Activated naive CD8-positive, alpha-beta T cell treated with anti-CD3 and anti-CD28 coated beads, Interleukin-2, amount 50 U/mL, for 24 hours (primary cell): ENCODE data around the gene C2orf15.
"Not testable (repeated sequence)": the region's sequence is repeated elsewhere in the genome, so short reads cannot be mapped to it uniquely, and the experiment has no call there.

Experiments
- ATAC-seq: fragments of 150-1000 bp; cut with Tn5 transposase; one replicate; pipeline ENCODE4 v1.10.0; 2021
- DNase-seq: peaks from one replicate; pipeline ENCODE4 v3.0.0; 2021
- H3K27ac Mint-ChIP-seq: one replicate; pipeline ENCODE4 v1.8.0; 2021; ENCODE audit warnings: mild to moderate bottlenecking, mixed read lengths
- H3K27me3 Mint-ChIP-seq: one replicate; pipeline ENCODE4 v1.8.0; 2021; ENCODE audit warnings: mixed read lengths
- H3K36me3 Mint-ChIP-seq: one replicate; pipeline ENCODE4 v1.8.0; 2021; ENCODE audit warnings: low read depth, mixed read lengths
- H3K4me1 Mint-ChIP-seq: one replicate; pipeline ENCODE4 v1.8.0; 2021; ENCODE audit warnings: mixed read lengths
- H3K4me3 Mint-ChIP-seq: one replicate; pipeline ENCODE4 v1.8.0; 2021; ENCODE audit warnings: mild to moderate bottlenecking, moderate library complexity, mixed read lengths
- H3K9me3 Mint-ChIP-seq: one replicate; pipeline ENCODE4 v1.8.0; 2021; ENCODE audit warnings: mixed read lengths

C2orf15 gene

DNA sequence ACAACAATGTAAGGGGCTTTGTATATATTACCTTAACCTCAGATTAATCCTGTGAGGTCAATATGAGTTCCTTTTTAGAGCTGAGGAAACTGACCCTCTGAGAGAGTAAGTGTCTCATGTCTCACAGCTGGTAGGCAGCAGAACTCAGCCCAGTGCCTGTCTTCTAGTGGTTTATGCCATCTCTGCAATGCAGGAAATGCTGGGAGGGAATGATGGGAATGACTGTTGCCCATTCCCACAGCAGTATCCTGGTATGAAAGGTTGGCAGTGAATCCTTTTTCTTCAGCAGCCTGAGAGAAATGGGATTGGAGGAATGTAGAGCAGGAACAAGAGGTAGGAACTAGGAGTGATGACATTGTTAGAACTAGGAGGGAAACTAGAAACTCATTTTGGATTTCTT is 45.5 kb downstream of the C2orf15 start:
- H3K4me1 Mint-ChIP-seq: peaks cover 26% of the 10 kb centered on the region
- DNase-seq (no peak), ATAC-seq (no peak)
- H3K36me3 Mint-ChIP-seq: peaks cover 28% of the 10 kb centered on the region
- no peak overlapping the region for H3K27ac Mint-ChIP-seq
- H3K27me3 Mint-ChIP-seq: no peaks in the 10 kb centered on the region
- H3K4me3 Mint-ChIP-seq: no peak overlapping the region
- H3K9me3 Mint-ChIP-seq: no peaks in the 10 kb centered on the region

DNA sequence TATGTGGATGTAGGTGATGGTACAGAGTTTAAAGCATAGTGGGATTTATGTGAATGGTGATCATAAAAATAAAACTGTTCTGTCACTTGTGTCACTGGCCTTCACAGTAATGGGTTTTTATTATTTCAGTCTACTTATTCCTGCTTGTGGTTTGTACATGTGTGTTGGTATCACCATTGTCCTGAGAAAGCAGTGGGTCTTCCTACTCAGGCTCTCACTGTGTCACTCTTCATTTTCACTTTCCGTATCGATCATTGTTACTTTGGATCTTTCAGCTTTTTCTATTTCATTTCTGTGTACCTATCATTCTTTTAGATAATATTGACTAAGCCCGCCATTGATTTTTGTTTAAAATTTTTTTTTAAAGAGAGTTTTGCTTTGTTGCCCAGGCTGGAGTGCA is 46.9 kb downstream of the C2orf15 start:
- no peak for ATAC-seq
- DNase-seq: no peak
- no peaks in the 10 kb centered on the region for H3K27me3 Mint-ChIP-seq
- no peak overlapping the region for H3K4me3 Mint-ChIP-seq
- no peak overlapping the region for H3K27ac Mint-ChIP-seq
- no peaks in the 10 kb centered on the region for H3K9me3 Mint-ChIP-seq
- H3K4me1 Mint-ChIP-seq: peaks cover 21% of the 10 kb centered on the region
- H3K36me3 Mint-ChIP-seq: peaks cover 39% of the 10 kb centered on the region

DNA sequence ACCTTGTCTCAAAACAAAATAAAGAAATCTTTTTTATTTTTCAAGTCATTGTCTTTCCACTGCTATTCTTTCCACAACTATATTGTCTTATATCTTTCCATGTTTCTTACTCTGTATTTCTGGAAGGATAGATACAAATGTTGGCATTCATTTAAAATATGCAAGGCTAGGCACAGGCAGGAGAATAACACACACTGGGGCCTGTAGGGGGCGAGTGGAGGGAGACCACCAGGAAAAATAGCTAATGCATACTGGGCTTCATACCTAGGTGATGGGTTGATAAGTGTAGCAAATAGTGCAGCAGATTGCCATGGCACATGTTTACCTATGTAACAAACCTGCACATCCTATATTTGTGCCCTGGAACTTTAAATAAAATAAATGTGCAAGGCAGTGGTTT is 49.0 kb downstream of the C2orf15 start:
- Mint-ChIP-seq H3K27ac (no peak overlapping the region), H3K27me3 (no peaks in the 10 kb centered on the region), H3K36me3 (peaks cover 48% of the 10 kb centered on the region), H3K4me1 (peaks cover 11% of the 10 kb centered on the region), H3K9me3 (no peaks in the 10 kb centered on the region), H3K4me3 (no peak overlapping the region)
- DNase-seq: no peak
- ATAC-seq: no peak

DNA sequence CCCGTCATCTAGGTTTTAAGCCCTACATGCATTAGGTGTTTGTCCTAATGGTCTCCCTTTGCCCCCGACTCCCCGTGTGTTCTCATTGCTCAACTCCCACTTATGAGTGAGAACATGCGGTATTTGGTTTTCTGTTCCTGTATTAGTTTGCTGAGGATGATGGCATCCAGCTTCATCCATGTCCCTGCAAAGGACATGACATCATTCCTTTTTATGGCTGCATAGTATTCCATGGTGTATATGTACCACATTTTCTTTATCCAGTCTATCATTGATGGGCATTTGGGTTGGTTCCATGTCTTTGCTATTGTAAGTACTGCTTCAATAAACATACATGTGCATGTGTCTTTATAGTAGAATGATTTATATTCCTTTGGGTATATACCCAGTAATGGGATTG is 50.9 kb downstream of the C2orf15 start:
- H3K27me3 Mint-ChIP-seq, H3K4me1 Mint-ChIP-seq, H3K9me3 Mint-ChIP-seq, H3K27ac Mint-ChIP-seq, DNase-seq, H3K4me3 Mint-ChIP-seq, ATAC-seq: not testable (repeated sequence)
- peaks cover 52% of the 10 kb centered on the region for H3K36me3 Mint-ChIP-seq

DNA sequence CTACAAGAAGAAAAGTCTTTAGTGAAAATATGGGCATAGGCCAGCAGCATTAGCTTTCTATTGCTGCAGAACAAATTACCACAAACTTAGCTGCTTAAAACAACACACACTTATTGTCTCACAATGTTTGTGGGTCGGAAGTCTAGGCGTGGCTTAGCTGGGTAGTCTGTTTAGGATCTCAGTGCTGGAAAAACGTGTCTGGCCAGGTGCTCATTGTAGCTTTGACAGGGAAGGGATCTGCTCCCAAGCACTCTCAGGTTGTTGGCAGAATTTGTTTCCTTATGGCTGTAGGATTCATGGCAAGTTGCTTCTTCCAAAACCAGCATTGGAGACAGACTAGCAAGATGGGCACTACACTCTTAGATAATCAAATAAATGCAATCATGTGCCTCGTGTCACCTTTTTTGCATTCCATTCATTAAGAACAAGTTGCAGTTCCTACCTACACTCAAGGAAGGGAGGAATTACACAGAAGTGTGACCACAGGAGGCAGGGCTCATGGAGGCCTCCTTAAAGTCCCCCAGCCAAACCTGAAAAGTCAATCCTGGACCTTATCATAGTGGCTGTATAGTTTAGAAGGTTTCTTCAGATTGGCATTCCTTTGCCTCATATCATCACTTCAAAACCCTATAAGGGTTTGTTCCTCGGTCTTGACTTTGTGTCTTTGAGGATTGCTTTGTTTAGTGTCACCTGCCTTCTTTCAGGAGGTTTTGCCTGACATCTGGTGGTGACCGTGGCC is 56.8 kb downstream of the C2orf15 start:
- ATAC-seq (no peak), DNase-seq (no peak)
- no peaks in the 10 kb centered on the region for H3K4me1 Mint-ChIP-seq
- no peaks in the 10 kb centered on the region for H3K9me3 Mint-ChIP-seq
- no peaks in the 10 kb centered on the region for H3K27me3 Mint-ChIP-seq
- H3K27ac Mint-ChIP-seq: no peak overlapping the region
- no peak overlapping the region for H3K4me3 Mint-ChIP-seq
- peaks cover 26% of the 10 kb centered on the region for H3K36me3 Mint-ChIP-seq

DNA sequence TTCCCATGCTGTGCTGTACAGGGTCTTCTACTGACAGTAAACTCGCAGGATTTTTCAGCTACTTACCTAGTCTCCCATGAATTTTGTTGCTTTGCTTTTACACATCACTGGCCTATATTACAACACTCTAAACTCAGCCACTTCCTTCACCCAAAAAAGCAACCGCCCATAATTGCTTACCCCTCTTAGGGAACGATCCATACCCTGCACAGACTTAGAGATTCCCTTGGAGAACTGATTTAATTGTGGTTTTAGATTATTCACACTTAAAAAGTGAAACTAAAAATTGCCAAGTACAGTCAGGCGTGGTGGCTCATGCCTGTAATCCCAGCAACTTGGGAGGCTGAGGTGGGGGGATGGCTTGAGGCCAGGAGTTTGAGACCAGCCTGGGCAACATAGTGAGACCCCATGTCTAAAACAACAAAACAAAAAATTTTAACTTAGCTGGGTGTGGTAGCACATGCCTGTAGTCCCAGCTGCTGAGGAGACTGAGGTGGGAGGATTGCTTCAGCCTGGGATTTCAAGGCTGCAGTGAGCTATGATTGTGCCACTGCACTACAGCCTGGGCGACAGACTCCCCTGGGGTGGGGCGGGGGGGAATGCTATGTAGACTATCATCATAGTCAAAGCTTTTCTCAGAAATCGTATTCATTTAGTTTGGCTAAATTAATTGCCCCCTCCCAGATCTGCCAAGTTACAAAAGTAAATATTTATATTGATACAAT is 58.7 kb downstream of the C2orf15 start:
- Mint-ChIP-seq H3K27me3 (no peaks in the 10 kb centered on the region), H3K27ac (peak overlapping the region; percentile 62), H3K36me3 (peaks cover 20% of the 10 kb centered on the region), H3K4me1 (no peaks in the 10 kb centered on the region), H3K9me3 (no peaks in the 10 kb centered on the region), H3K4me3 (no peak overlapping the region)
- DNase-seq (no peak), ATAC-seq (no peak)
